Stimulated activated CD8-positive, alpha-beta memory T cell treated with anti-CD3 and anti-CD28 coated beads, Interleukin-12 subunit alpha, Interleukin-12 subunit beta, amount 100 ng/mL, for 4 hours (primary cell): ENCODE data around the gene ZNF684.
"Not testable (repeated sequence)": the region's sequence is repeated elsewhere in the genome, so short reads cannot be mapped to it uniquely, and the experiment has no call there.

ENCODE experiments used
- DNase-seq: peaks from one replicate; pipeline ENCODE4 v3.0.0-alpha.2; 2020; ENCODE audit warnings: low read depth

Gene ZNF684

DNA sequence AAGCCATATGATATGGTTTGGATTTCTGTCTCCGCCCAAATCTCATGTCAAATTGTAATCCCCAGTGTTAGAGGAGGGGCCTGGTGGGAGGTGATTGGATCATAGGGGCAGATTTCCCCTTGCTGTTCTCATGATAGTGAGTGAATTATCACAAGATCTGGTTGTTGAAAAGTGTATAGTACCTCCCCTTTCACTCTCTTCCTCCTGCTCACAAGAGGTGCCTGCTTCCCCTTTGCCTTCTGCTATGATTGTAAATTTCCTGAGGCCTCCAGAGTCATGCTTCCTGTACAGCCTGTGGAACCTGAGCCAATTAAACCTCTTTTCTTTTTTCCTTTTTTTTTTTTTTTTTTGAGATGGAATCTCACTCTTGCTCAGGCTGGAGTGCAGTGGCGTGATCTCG lies 43.4 kb downstream of the ZNF684 start:
- not testable (repeated sequence) for DNase-seq

DNA sequence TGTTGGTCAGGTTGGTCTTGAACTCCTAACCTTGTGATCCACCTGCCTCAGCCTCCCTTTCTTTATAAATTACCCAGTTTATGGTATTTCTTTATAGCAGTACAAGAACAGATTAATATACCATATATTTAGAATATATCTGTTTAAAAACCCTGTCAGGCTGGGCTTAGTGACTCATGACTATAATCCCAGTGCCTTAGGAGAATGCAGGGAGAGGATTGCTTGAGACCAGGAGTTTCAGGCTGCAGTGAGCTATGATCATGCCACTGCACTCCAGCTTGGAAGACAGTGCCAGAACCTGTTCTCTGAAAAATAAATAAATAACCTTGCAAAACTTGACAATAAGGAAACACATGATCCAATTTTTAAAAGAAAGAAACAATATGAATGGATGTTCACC lies 43.9 kb downstream of the ZNF684 start:
- no peak for DNase-seq

DNA sequence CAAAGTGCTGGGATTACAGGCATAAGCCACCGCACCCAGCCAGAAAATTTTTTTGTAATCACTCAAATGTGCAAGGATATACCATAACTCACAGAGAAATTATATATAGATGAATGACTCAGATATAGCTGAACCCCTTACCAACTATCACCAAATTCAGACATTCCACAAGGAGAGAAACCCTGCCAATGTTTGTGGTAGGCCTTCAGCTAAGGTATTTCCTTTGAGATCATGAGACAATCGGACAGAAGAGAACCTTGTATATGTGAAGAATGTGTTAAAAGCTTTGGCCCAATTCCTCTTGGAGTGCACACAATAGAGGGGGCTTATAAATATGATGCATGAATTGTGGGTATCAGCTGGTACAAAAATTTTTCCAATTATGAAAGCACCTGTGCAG lies 50.7 kb downstream of the ZNF684 start:
- DNase-seq, result no peak

DNA sequence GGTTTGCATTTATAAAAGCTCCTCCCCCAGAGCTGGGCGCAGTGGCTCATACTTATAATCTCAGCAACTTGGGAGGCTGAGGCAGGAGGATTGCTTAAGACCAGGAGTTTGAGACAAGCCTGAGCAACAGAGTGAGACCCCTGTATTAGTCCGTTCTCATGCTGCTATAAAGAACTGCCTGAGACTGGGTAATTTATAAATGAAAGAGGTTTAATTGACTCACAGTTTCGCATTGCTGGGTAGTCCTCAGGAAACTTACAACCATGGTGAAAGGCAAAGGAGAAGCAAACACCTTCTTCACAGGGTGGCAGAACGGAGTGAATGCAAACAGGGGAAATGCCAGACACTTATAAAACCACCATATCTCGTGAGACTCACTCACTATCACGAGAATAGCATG lies 52.5 kb downstream of the ZNF684 start:
- no peak for DNase-seq

DNA sequence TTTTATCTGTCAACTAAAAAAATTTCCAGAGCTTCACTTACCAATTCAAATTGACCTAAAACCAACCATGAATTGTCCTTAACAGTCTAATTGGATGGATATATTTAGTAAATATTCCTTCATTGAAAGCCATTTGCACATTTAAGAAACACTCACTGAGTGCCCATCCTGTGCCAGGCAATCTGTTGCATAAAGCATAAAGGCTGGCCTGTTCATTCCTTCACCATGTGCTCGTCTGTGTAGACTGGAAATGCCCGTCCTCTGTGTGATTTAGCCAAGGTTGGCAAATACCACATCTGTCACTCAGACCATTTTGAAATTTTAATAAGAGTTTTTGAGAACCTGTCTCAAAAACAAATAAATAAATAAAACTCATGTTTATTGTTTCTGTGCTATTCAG lies 57.1 kb downstream of the ZNF684 start:
- DNase-seq, result no peak

DNA sequence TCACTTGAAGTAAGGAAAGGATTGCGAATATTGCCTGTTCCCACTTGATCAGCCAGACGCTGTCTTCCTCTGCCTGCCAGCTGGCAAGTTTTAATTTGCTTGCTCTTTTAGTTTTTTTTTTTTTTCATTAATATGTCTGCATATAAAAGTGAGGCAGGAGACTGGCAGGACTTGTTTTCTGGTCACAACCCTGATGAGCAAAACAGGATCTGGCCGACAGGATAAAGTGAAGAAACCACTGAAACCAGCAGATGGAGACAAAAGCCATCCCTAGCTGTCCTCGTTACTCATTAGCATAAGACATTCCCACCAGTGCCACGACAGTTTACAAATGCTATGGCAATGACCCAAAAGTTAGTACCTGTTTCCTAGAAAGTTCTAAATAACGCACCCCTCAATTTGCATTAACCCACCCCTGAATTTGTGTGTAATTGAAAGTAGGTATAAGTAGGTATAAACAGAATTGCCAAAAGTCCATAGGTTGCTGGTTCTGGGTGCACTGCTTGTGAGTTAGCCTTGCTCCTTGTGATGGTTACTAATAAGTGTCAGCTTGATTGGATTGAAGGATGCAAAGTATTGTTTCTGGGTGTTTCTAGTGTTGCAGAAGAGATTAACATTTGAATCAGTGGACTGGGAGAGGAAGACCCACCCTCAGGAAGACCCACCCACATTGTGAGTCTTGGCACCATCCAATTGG lies 60.8 kb downstream of the ZNF684 start:
- no peak for DNase-seq

DNA sequence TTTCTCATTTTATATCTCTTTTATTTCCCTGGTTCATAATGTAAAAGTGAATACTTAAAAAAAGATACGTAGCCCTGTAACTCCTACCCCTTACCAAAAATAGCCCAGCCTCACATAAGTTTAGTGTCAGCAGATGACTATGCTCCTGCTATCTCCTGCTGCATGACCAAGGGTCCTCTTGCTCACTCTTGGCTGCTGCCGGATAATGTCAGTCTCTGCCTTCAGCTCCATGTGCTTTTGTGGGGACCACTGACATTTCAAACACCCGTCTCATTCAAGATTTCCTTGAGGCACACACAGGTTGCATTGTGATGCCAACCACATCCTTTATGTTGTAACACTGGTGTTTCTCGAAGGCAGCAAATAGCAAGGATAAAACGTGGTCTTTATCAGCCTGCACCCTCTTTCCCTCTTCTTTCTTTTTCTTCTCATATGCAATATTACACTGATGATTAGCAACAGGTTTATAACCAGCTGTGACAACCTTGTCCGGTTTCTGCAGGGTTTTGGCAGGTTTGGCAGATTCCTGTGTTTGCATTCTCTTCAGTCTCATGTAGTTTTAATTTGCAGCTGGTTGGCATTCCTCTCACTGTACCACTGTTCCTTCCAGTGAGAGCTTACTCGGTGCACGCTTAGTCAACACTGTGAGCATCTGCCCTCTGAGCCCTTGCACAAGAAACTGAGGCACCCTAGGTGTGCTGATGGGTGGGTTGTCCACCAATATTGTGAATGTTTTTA lies 62.2 kb downstream of the ZNF684 start:
- DNase-seq, result no peak

DNA sequence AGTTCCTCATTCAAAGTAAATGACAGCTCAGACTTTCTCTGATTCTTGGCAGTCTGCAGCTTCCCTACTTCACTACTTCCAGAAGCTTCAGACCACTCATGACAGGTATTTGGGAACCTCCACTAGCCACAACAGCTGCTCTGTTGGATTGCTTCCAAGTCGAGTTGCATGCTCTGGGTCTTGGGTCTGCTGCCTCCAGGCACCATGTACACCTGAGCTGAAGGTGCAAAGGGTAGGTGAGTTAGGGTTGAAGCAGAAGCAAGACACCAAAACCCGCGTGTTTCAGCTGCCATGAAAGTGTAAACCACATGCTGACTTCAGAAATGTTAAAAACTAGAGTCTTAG lies 62.7 kb downstream of the ZNF684 start:
- DNase-seq, result no peak

DNA sequence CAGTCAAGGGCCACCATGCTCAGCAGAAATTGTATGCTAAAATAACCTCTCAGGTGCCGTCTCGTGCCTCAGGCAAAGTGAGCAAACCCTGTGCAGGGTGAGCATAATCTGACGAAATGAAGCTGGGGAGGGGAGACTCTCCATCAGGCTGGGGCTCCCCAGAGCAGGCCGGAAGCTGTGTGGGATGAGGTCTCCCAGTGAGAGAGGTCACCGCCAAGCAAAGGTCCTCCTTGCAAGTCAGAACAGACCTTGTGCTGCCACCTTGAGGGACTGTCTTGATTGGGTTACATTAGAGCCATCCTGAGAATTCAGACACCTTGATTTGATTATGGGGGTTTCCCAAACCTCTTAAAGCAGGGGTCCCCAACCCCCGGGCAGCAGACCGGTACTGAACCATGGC lies 64.2 kb downstream of the ZNF684 start:
- no peak for DNase-seq
